Embryonic facial prominence (tissue), 1 donor: ENCODE data around the gene GAL3ST2.
"Not testable (repeated sequence)": the region's sequence is repeated elsewhere in the genome, so short reads cannot be mapped to it uniquely, and the experiment has no call there.

Source experiments
- DNase-seq: peaks from one replicate; pipeline ENCODE4 v3.0.0-alpha.2; 2016; ENCODE audit errors: extremely low spot score

The GAL3ST2 gene

GRCh38 chr2:241768850-241769249 is 7.8 kb upstream of the GAL3ST2 start:
- DNase-seq: no peak

- no peak for DNase-seq
These were observed 6.8 kb upstream of the GAL3ST2 start for GRCh38 chr2:241769819-241770184.

- DNase-seq: no peak
These were observed 6.3 kb upstream of the GAL3ST2 start for GRCh38 chr2:241770185-241770935.

GRCh38 chr2:241770936-241771285 is 5.7 kb upstream of the GAL3ST2 start:
- no peak for DNase-seq

- DNase-seq: no peak
These were observed 5.1 kb upstream of the GAL3ST2 start for GRCh38 chr2:241771286-241772062.

GRCh38 chr2:241772063-241772499 is 4.5 kb upstream of the GAL3ST2 start:
- DNase-seq: no peak

GRCh38 chr2:241773511-241774418 is 2.9 kb upstream of the GAL3ST2 start:
- DNase-seq: no peak

- DNase-seq: no peak
These were observed 2.0 kb upstream of the GAL3ST2 start for GRCh38 chr2:241774419-241775222.

GRCh38 chr2:241775223-241776177 is 1.1 kb upstream of the GAL3ST2 start:
- DNase-seq: no peak

- no peak for DNase-seq
These were observed 606 bp downstream of the GAL3ST2 start for GRCh38 chr2:241777170-241777685.

GRCh38 chr2:241777686-241778627 is 1.3 kb downstream of the GAL3ST2 start:
- DNase-seq: no peak

- DNase-seq: no peak
These were observed 4.4 kb downstream of the GAL3ST2 start for GRCh38 chr2:241780939-241781569.

GRCh38 chr2:241782053-241782452 is 5.4 kb downstream of the GAL3ST2 start:
- DNase-seq: not testable (repeated sequence)

GRCh38 chr2:241788135-241788534 is 11.5 kb downstream of the GAL3ST2 start:
- DNase-seq: no peak

- DNase-seq: no peak
These were observed 11.9 kb downstream of the GAL3ST2 start for GRCh38 chr2:241788572-241788971.

GRCh38 chr2:241791385-241791784 is 14.8 kb downstream of the GAL3ST2 start:
- DNase-seq: not testable (repeated sequence)

GRCh38 chr2:241793385-241793784 is 16.8 kb downstream of the GAL3ST2 start:
- DNase-seq: no peak

- no peak for DNase-seq
These were observed 17.7 kb downstream of the GAL3ST2 start for GRCh38 chr2:241794250-241794823.
